ENCODE data around the gene NFAT5. TPM values are rescaled to one million over a fixed set of nuclear protein-coding genes. Genes with fewer than 3 reads are reported as not detected.

Gene NFAT5
- total and polyA plus RNA-seq, 9 of the 15 experiments (the other 6 are each of a cell fraction or from before 2014, with no cell fraction given) = 0.78 to 20.5 (median 12.4) TPM

- FAIRE-seq = no peak
- intact Hi-C loops (cut with micrococcal nuclease) = no loop called here
- peaks cover 17 to 28% of the 10 kb centered on the region in 2 experiments; a peak in 4 of 5 replicates for H3K4me1 ChIP-seq (replicated peaks in 1 of 2; ENCODE audit: control insufficient read depth in 2 of 2, insufficient read depth in 2 of 2, low read length in 2 of 2)
- TF ChIP-seq HNRNPL (IDR thresholded peaks at IDR 0.05; ENCODE audit: low read depth, low read length) (no peak), ADNP (tag; IDR thresholded peaks at IDR 0.05) (peak; percentile 48; the same call in 1 of the 2 replicates), MYBL2 (IDR thresholded peaks at IDR 0.05; ENCODE audit: low read depth) (no peak), MYBL2 (CRISPR knock-in tag; IDR thresholded peaks at IDR 0.05; ENCODE audit: borderline replicate concordance) (no peak), ZNF696 (CRISPR knock-in tag; conservative IDR thresholded peaks at IDR 0.05) (no peak), TCF7L2 (IDR thresholded peaks at IDR 0.05; ENCODE audit: low read depth, low read length) (no peak), ZNF24 (IDR thresholded peaks at IDR 0.05) (no peak), LARP7 (IDR thresholded peaks at IDR 0.05) (no peak), SMARCA5 (IDR thresholded peaks at IDR 0.05) (peak; percentile 58; the same call in 1 of the 2 replicates), HNRNPH1 (optimal IDR thresholded peaks at IDR 0.05; ENCODE audit: low read depth, low read length) (no peak), SP1 (CRISPR knock-in tag; IDR thresholded peaks at IDR 0.05) (no peak), ZNF224 (CRISPR knock-in tag; IDR thresholded peaks at IDR 0.05) (no peak), SRF (CRISPR knock-in tag; IDR thresholded peaks at IDR 0.05) (peak in 1 of 2 experiments; percentile 13; a peak in 1 of 4 replicates), RBM25 (IDR thresholded peaks at IDR 0.05; ENCODE audit: low read depth, low read length, severe bottlenecking) (peak; percentile 83)
- TF ChIP-seq, protein P1, sequence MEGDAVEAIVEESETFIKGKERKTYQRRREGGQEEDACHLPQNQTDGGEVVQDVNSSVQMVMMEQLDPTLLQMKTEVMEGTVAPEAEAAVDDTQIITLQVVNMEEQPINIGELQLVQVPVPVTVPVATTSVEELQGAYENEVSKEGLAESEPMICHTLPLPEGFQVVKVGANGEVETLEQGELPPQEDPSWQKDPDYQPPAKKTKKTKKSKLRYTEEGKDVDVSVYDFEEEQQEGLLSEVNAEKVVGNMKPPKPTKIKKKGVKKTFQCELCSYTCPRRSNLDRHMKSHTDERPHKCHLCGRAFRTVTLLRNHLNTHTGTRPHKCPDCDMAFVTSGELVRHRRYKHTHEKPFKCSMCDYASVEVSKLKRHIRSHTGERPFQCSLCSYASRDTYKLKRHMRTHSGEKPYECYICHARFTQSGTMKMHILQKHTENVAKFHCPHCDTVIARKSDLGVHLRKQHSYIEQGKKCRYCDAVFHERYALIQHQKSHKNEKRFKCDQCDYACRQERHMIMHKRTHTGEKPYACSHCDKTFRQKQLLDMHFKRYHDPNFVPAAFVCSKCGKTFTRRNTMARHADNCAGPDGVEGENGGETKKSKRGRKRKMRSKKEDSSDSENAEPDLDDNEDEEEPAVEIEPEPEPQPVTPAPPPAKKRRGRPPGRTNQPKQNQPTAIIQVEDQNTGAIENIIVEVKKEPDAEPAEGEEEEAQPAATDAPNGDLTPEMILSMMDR (IDR thresholded peaks at IDR 0.05 in 2 of 3, conservative IDR thresholded peaks at IDR 0.05 in 1 of 3; ENCODE audit: insufficient read depth in 2 of 3, low read depth in 1 of 3, low read length in 3 of 3) = no peak
- TF ChIP-seq, protein P2, sequence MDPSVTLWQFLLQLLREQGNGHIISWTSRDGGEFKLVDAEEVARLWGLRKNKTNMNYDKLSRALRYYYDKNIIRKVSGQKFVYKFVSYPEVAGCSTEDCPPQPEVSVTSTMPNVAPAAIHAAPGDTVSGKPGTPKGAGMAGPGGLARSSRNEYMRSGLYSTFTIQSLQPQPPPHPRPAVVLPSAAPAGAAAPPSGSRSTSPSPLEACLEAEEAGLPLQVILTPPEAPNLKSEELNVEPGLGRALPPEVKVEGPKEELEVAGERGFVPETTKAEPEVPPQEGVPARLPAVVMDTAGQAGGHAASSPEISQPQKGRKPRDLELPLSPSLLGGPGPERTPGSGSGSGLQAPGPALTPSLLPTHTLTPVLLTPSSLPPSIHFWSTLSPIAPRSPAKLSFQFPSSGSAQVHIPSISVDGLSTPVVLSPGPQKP (CRISPR knock-in tag; IDR thresholded peaks at IDR 0.05) = no peak
- TF ChIP-seq, protein P3, sequence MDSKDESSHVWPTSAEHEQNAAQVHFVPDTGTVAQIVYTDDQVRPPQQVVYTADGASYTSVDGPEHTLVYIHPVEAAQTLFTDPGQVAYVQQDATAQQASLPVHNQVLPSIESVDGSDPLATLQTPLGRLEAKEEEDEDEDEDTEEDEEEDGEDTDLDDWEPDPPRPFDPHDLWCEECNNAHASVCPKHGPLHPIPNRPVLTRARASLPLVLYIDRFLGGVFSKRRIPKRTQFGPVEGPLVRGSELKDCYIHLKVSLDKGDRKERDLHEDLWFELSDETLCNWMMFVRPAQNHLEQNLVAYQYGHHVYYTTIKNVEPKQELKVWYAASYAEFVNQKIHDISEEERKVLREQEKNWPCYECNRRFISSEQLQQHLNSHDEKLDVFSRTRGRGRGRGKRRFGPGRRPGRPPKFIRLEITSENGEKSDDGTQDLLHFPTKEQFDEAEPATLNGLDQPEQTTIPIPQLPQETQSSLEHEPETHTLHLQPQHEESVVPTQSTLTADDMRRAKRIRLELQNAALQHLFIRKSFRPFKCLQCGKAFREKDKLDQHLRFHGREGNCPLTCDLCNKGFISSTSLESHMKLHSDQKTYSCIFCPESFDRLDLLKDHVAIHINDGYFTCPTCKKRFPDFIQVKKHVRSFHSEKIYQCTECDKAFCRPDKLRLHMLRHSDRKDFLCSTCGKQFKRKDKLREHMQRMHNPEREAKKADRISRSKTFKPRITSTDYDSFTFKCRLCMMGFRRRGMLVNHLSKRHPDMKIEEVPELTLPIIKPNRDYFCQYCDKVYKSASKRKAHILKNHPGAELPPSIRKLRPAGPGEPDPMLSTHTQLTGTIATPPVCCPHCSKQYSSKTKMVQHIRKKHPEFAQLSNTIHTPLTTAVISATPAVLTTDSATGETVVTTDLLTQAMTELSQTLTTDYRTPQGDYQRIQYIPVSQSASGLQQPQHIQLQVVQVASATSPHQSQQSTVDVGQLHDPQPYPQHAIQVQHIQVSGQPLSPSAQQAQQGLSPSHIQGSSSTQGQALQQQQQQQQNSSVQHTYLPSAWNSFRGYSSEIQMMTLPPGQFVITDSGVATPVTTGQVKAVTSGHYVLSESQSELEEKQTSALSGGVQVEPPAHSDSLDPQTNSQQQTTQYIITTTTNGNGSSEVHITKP (IDR thresholded peaks at IDR 0.05; ENCODE audit: partially characterized antibody) = no peak
These were observed 155.7 kb downstream of the NFAT5 start for GRCh38 chr16:69721441-69721957.

More at GRCh38 chr16:69721441-69721957, 155.7 kb downstream of the NFAT5 start:
- Histone ChIP-seq H3K27ac (ENCODE audit: extremely low read depth, low read depth, low read length) (peak overlapping the region; percentile 59; the same call in 2 of the 3 replicates), H3K9me1 (ENCODE audit: control insufficient read depth, insufficient read depth, low read length) (no peaks in the 10 kb centered on the region), H2AFZ (ENCODE audit: low read depth, low read length) (peak overlapping the region; percentile 83), H4K20me1 (replicated peaks; ENCODE audit: control insufficient read depth, insufficient read depth, low read length) (no peaks in the 10 kb centered on the region), H3K4me2 (ENCODE audit: insufficient read depth, low read length) (peak overlapping the region; percentile 69), H3K4me3 (no peak overlapping the region), H3K27me3 (ENCODE audit: control insufficient read depth in 2 of 2, insufficient read depth in 2 of 2, low read length in 2 of 2) (no peaks in the 10 kb centered on the region; a peak in 1 of 5 replicates), H3K9ac (ENCODE audit: insufficient read depth in 1 of 2, low read depth in 2 of 2, low read length in 2 of 2) (peak overlapping the region; percentile 52 to 81; a peak in 2 of 4 replicates), H3K79me2 (ENCODE audit: control insufficient read depth, insufficient read depth, low read length) (peaks cover 34% of the 10 kb centered on the region), H3K9me3 (replicated peaks; ENCODE audit: control insufficient read depth, insufficient read depth, low read depth, low read length) (no peaks in the 10 kb centered on the region), H3K36me3 (ENCODE audit: control insufficient read depth, insufficient read depth, low read length) (peaks cover 26% of the 10 kb centered on the region; the same call in 1 of the 3 replicates)
- WGBS (ENCODE audit: insufficient coverage, low coverage, missing lambda C conversion rate) = 59% methylated on average over 5 of the region's 6 CpGs
- POLR2A ChIA-PET = interaction anchor here (0.6 to 8.6 kb wide), 9 partner anchors 9 to 224 kb away, joined by 3 to 66 read pairs (median 5); partner anchors contain the start of gene NOB1
- no peak for DNase-seq (ENCODE audit: extremely low read depth in 1 of 4, low spot score in 3 of 4)
- CTCF ChIA-PET (ENCODE audit: low intra/inter-chr PET ratio) = no interaction called here
- ATAC-seq = no peak
- in situ Hi-C loops (cut with MboI) = no loop called here
- no TSS peak for BruUV-seq (replicated peaks)

Measured in K562 (cell line).